DMS153 treated with DMSO at 0.1 percent for 48 hours (cell line): ENCODE data around the gene LCE5A.
"Not testable (repeated sequence)": the region's sequence is repeated elsewhere in the genome, so short reads cannot be mapped to it uniquely, and the experiment has no call there.

Experiments
- DNase-seq: peaks from one replicate; lab custom pipeline; 2025; ENCODE audit not compliant: unreplicated experiment; lab: John Stamatoyannopoulos, UW

Gene LCE5A, protein sequence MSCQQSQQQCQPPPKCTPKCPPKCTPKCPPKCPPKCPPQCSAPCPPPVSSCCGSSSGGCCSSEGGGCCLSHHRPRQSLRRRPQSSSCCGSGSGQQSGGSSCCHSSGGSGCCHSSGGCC

DNA sequence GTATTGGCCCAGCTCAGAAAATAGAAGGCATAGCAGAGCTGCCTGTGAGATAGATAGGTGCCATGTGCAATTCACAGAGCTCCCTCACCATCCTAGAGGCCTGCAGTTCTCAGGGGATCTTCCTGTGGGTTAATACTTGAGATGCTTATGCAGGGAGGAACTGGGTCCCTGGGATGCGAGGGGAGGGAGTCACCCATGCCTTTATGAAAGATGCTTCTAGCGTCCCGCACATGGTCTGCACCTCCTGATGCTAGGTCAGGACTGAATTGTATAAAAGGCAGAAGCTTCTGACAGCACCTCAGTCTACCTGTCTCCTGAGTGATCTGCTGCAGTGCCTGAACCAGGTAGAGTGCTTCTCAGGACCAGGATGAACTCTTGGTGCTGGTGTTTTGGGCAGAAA, at the start of gene LCE5A:
TSS of gene LCE5A (plus strand) at position 301 of the 400 bp plus-strand sequence. CDS start 732 bp downstream, outside the sequence.
- DNase-seq: no peak

DNA sequence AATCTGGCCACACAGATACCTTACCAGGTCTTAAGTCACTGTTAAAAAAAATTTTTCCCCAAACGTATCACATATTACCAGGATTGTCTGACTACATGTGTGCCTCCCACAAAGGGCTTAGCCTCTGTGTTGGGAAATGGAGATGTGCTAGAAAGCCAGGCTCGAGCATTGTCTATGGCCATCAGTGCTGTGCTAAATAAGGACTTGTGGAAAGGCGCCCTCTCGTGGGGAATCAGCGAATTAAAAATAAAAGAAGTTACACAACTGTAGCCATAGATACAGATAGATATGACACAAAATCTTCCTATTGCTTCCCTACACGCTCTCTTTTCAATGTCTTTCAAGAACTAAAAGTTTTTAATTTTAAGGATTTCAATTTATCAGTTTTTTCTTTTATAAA, 49.1 kb upstream of the LCE5A start:
- peak; percentile 13 for DNase-seq

DNA sequence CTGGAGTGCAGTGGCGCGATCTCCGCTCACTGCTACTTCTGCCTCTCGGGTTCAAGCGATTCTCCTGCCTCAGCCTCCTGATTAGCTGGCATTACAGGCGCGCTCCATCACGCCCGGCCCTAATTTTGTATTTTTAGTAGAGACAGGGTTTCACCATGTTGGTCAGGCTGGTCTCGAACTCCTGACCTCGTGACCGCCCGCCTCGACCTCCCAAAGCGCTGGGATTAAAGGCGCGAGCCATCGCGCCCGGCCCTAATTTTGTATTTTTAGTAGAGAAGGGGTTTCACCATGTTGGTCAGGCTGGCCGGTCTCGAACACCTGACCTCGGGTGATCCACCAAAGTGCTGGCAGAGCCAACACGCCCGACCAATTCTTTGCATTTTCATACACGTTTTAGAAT, 48.0 kb upstream of the LCE5A start:
- no peak for DNase-seq

DNA sequence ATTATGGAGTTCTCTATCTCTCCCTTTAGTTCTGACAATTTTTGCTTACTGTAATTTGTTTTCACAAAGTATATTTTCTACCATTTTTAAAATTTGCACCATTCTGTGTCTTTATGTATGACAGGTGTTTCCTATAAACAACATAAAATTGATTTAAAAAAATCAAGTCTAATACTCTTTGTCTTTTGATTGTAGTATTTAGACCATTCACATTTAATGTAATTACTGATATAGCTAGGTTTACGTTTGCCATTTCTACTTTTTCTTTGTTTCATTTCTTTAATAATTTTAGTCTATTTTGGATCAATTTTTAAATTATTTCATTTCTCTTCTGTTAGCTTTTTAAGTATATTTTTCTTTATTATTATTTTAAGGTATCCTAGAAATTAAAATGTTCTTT, 44.4 kb upstream of the LCE5A start:
- no peak for DNase-seq

DNA sequence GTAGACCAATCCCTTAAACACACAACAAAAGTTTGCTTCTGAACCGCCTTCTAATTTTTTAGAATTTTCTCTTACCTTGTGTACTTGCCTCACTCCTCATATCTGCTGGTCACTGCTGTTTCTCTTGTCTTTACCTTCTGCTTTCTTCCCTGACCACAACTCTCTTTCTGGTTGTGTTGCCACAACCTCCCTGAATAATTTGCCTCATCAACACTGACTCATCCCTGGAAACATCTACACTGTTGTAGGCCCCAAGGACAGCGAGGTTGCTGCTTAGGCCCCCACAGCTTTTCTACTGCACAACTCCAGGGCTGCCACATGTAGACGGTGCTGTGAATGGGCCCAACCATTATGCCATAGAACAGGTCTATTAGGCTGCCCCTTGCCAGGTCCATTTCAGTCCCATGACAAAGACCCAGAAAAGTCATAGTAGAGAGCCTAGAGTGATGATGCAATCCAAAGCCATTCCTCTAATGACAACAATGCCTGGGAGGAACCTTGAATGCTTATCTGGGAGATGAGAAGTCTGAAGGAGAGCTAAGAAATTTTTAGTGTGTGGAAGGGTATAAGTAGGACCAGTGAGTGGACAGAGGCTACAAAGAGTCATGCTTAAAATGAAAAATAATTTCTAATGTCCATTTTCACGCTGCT, 36.6 kb upstream of the LCE5A start:
- DNase-seq: no peak

DNA sequence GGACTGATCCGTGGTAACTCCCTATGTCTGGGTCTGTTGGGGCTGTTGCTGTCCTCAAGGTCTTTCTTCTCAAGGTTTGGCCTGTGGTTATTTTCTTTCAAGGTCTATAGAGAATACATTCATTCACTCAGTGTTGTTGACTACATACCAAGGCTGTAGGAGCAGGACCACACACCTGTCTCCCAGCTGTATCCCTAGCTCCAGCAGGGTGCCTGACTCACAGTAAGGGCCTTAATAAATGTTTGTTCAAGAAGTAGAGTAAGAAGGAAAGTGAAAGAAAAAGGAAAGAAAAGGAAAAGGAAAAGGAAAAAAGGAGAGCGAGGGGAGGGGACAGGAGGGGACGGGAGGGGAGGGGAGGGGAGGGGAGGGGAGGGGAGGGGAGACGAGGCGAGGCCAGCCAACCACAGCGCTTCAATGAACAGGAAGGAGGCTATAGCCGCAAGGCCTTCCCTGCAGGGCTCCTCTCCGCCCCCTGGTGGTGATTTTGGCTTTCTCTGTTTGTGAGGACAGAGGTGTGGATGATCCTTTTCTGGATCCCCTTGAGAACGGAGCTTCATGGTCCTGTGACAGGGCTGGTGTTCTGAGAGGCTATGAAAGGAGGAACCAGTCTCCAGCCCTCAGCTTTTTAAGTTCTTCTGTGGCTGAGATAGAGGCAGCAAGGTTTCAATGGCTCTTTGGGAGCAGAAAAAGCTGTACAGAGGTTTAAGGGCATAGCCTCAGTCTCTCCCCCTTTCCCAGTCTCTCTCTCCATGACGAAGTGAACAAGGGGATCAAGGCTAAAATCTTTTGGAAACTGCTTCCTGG, 30.6 kb upstream of the LCE5A start:
- DNase-seq: peak; percentile 18

DNA sequence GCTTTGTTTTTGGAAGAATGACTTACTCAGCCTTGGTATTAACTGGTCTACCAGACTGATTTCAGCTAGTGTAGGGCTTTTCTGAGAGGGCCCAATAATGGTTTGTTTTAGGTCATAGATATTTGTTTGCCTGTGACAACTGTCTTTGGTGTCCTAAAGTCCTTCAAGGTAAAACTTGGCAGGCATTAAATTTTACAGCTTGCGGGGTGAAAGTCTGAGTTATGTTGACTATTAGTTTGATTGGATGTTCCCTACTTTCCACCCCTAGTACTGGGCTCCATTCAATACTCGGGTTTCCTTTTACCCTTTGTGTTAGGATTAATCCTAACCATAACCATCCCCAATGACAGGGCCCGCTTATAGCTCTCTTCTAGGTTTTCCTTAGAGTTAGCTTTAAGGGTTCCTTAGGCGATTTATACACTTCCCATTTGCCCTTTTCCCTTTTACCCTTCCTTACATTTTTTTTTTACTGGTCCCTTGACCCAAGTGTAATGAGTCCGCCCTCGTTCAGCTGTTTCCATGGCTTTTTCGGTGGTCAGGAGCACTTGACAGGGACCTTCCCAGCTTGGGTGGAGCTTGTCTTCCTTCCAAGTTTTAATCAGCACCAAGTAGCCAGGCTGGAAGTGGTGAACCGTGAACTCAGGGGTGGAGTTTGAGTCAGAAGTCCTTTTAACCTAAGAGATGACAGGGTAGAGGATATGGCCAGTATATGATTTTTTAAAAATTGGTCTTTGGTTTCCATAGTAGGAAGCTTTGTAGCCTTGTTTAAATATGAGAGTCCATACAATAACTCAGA, 28.5 kb upstream of the LCE5A start:
- no peak for DNase-seq

DNA sequence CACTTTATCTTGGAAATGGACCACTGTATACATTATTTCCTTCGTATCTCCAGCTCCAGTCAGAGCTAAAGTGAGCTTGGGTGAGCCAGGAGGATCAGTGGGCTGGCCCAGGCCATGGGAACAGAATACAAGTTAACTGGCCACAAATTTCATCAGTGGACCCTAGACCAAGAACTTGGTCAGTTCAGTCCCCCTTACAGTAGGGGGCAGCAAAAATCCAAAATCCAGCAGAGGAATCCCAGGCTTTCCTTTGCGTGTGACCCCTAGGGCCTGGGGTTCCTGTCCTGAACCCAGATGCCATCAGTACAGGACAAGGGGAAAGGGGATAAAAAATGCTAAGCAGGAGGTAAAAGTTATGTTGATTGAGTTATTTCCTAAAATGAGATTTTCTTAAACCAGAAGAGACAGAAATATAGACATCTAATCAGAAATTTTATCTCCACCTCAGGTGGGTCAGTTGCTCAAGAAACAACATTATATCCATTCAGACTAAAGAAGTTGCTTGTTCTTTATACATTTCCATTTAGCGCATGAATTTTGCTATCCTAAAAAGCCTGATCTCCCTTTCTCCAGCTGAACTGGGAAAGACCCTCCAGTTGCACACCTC, 24.1 kb upstream of the LCE5A start:
- no peak for DNase-seq

DNA sequence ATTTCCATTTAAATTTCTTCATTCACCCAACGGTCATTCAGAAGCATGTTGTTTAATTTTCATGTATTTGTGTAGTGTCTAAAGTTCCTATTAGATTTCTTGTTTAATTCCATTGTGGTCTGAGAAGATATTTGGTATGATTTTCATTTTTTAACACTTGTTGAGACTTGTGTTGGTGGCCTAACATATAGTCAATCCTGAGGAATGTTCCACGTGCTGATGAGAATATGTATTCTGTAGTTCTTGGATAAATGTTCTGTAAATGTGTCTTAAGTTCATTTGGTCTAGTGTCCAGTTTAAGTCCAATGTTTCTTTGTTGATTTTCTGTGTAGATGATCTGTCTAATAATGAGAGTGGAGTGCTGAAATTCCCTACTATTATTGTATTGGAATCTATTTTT, 22.7 kb upstream of the LCE5A start:
- DNase-seq: no peak

DNA sequence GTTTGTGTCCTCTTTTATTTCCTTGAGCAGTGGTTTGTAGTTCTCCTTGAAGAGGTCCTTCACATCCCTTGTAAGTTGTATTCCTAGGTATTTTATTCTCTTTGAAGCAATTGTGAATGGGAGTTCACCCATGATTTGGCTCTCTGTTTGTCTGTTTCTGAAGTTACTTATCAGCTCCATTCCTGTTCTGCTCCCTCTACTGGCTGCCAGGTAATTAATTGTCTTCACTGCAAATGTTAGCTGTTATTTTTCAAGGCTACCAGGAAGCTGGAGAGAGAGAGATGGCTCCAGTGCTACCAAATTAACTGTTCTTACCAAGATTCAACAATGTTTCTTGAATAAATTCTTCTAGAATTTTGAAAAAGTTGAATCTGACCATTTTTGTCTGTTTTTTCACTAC, 19.1 kb upstream of the LCE5A start:
- DNase-seq: not testable (repeated sequence)

DNA sequence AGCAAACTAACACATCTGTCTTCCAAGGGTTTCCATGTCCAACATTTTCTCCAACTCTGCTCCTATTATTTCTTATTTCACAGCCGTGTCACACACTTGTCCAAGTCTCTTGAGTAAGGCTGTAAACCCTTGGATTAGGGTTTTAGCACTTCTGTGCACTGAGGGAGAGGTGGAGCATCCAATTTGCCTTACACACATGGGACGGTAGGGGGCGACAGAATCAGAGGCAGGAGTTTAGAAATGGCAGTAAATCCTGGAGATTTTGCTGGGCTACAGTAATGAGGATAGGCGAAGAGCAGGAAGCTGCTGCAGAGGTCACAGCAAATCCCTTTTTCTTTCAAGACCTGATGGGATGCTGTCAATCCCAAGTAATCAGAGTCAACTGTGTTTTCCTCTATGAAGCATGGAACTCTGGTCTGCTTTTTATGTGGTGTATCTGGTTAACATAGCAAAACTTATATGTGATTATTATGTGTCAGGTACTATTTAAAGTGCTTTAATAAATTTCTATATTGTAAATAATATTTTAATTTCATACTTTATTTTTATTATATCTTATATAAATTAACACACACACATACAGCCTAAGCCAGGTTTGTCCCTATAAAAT, 15.4 kb upstream of the LCE5A start:
- no peak for DNase-seq

DNA sequence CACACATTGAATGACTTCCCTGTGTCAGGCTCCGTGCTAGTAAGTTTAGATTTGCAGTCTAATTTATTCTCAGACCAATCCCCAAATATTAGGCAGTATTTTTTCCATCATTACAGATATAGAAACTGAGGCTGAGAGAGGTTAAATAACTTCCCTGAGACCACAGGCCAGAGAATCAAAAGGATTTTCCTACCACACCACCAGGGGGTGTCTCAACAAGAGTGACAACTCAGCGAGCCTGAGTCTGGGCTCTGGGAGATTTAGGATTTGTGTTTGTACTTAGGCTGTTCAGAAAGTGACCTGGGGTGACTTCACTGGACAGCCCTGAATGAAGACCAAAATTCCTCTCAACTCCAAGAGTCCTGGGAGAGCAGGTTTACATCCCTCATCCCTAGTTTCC, 13.3 kb upstream of the LCE5A start:
- no peak for DNase-seq

DNA sequence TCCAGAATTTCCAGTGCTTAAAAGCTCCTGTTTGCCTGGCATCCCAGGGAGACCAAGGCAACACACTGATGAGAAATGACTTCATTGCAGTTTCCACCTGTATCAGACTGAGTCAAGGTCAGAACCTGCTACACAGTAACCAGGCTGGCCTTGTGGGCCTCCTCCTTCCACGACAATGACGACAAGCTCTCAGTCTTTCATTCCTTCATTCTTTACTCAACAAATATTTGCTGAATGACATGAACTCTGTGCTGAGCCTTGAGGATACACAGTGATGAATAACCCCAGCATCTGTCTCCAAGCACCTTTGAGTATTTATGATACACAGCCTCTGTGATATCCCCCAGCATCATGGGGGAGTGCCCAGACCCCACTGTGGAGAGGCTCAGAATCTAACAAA, 8.9 kb upstream of the LCE5A start:
- DNase-seq: no peak

DNA sequence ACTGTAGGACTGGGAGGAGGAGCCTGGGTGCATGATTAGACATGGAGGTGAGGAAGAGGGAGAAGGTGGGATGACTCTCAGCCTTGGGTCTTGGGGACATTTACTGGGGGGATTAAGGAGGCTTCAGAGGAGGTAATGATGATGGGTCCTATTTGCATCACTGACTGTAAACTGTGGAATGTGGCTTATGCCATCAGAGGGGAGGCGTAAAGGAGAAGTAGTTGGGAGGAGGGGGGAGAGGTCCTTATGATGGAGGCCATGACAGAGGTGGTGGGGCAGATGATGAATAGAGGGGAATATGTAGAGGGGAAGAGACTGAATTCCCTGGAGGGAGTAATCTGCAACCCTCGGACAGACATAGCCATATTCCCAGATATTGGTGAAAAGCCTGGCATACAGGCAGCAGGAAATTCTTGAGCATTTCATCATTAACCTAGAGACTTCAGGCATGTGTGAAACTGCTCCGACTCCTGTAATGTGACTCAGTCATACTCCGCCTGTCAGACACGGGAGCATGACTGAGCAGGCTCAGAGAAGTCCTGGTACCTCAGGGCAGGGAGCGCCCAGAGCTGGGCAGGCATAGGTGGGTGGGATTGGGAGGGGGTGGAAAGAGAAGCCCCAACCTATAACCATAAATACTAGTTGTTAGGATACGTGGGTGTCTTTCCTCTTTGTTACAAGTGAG, 8.0 kb upstream of the LCE5A start:
- no peak for DNase-seq

DNA sequence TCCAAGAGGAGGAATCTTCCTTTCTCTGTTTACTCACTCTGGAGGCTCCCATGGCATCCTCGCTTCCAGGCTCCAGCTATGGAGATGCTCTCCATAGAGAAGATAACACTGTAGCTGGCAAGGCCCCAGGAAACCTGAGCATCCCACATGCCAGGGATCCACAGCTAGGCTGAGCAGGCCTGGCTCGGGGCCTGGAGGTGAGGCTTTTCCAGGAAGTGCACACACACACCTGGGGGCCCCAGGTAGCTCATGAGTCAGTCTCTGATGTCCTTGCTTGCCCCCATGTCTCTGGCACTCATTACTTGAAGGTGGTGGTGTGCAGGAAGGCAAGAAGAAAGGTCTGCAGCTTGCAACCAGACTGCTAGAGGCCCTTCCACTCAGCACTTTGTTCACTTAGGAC, 5.5 kb upstream of the LCE5A start:
- no peak for DNase-seq

DNA sequence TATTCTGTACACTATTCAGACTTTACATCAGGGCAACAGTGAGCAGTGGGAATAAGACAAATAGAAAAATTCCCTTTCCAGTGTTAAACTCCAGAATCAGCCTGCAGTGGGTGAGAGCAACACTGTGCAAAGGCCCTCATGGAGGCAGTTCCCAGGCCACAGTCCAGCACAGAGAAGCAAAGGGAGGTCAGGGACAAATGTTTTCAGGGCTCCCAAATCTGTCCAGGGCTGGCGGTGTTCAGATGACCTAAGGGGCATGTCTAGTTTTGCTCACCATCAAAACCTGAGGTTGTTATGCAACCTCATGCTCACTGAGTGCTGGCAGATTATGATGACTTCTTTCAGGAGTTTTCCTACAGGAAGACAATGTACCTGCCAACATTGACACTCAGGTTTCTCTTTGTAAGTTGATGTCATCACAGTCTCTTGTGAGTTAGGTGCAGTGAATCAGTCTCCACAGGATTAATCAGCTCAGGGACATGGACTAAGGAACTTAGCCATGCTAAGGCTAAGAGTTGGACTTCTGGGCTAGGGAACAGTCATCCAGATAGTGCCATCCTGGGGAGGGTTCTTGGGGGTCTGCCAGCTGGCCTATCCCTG, 3.6 kb upstream of the LCE5A start:
- DNase-seq: no peak

DNA sequence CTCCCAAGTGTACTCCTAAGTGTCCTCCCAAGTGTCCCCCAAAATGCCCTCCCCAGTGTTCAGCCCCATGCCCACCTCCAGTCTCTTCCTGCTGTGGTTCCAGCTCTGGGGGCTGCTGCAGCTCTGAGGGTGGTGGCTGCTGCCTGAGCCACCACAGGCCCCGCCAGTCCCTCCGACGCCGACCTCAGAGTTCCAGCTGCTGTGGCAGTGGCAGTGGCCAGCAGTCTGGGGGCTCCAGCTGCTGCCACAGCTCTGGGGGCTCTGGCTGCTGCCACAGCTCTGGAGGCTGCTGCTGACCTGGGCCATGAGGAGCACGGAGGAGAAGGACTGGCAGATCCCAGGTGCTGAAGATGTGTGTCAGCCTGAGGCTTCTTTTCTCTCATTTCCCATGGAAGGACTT, 993 bp downstream of the LCE5A start:
- no peak for DNase-seq

DNA sequence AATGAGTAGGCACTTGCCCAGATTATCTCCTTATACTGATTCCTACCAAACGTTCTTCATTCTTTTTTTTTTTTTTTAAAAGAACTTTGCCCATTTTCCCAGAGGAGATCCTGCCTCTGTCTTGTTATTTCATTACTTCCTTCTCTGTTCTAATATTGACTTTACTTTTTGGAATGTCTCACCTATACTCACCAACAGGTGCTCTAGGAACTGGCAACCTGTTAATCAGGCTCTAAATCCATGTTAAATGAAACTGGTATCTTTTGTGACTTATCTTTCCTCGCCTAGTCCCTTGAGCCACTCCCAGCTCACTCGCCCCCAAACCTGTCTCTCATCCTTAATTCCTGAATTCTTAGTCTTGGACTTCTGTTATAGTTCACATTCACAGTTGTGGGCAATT, 2.5 kb downstream of the LCE5A start:
- DNase-seq: no peak

DNA sequence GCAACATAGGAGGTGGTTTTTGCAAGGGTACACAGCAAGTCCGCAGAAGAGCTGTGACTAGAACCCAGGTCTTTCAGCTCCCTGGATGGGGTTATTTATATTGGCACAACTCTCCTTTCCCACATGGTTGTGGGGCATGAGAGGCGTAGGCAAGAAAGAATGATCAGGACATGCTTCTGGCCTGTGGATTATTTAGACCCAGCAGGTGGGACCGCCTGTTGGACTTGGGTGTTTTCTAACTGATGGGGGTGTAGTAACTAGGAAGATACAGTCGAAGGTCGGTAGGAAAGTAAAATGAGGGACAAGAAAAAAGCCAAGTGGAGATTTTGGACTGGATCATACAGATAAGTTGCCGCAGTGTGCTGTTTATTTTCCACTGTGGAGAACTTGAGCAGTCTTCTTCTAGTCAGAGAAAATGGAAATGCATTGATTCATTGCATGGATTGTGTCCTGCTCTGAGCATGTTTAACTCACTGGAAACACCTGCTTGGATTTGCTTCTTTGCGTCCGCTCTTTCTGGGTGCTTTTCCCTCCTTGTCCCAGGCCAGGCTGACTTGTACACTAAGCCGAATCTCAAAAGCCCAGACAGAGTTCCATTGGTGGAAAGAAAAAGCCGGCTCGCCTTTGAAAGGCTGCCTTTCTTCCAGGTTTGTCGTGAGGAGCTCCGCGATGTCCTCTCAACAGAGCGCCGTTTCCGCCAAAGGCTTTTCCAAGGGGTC, 4.3 kb downstream of the LCE5A start:
- DNase-seq: no peak
